Measurements from ENCODE around the gene IL1RAPL1.

Gene IL1RAPL1

GRCh38 chrX:28659269-28659668 lies 72.0 kb downstream of the IL1RAPL1 start:
- TF ChIP-seq OSR1 (CRISPR knock-in tag; IDR thresholded peaks at IDR 0.05) (no peak), BACH2 (CRISPR knock-in tag; IDR thresholded peaks at IDR 0.05; ENCODE audit: borderline replicate concordance) (no peak), ZFP30 (CRISPR knock-in tag; IDR thresholded peaks at IDR 0.05) (no peak), ZNF8 (CRISPR knock-in tag; IDR thresholded peaks at IDR 0.05) (no peak), CSDC2 (CRISPR knock-in tag; IDR thresholded peaks at IDR 0.05) (no peak), ARNTL (CRISPR knock-in tag; IDR thresholded peaks at IDR 0.05; ENCODE audit: borderline replicate concordance, low read depth) (no peak), GLIS3 (CRISPR knock-in tag; IDR thresholded peaks at IDR 0.05) (no peak), TSHZ2 (CRISPR knock-in tag; IDR thresholded peaks at IDR 0.05) (no peak), ZFP3 (CRISPR knock-in tag; IDR thresholded peaks at IDR 0.05) (no peak), ZC3H10 (CRISPR knock-in tag; IDR thresholded peaks at IDR 0.05) (no peak), ZNF70 (CRISPR knock-in tag; IDR thresholded peaks at IDR 0.05) (no peak), ESRRG (CRISPR knock-in tag; IDR thresholded peaks at IDR 0.05) (no peak), PATZ1 (CRISPR knock-in tag; IDR thresholded peaks at IDR 0.05; ENCODE audit: borderline replicate concordance) (no peak), PPARA (CRISPR knock-in tag; IDR thresholded peaks at IDR 0.05; ENCODE audit: borderline replicate concordance) (no peak), RARB (CRISPR knock-in tag; IDR thresholded peaks at IDR 0.05) (no peak), TOX (CRISPR knock-in tag; IDR thresholded peaks at IDR 0.05; ENCODE audit: borderline replicate concordance) (no peak), CREB5 (CRISPR knock-in tag; IDR thresholded peaks at IDR 0.05; ENCODE audit: low read depth) (no peak)
- no peak for ATAC-seq

GRCh38 chrX:28665778-28666177 lies 78.5 kb downstream of the IL1RAPL1 start:
- ATAC-seq: no peak

More at GRCh38 chrX:28665778-28666177, 78.5 kb downstream of the IL1RAPL1 start:
- no peak for TF ChIP-seq ZFP30 (CRISPR knock-in tag; IDR thresholded peaks at IDR 0.05)
- TF ChIP-seq POU6F1 (CRISPR knock-in tag; IDR thresholded peaks at IDR 0.05; ENCODE audit: borderline replicate concordance, low read depth): no peak
- TF ChIP-seq BACH2 (CRISPR knock-in tag; IDR thresholded peaks at IDR 0.05; ENCODE audit: borderline replicate concordance): no peak
- TF ChIP-seq TSHZ2 (CRISPR knock-in tag; IDR thresholded peaks at IDR 0.05): no peak
- TF ChIP-seq ZC3H10 (CRISPR knock-in tag; IDR thresholded peaks at IDR 0.05): no peak
- TF ChIP-seq ARNTL (CRISPR knock-in tag; IDR thresholded peaks at IDR 0.05; ENCODE audit: borderline replicate concordance, low read depth): no peak
- no peak for TF ChIP-seq SNAI2 (CRISPR knock-in tag; IDR thresholded peaks at IDR 0.05)
- TF ChIP-seq ZNF70 (CRISPR knock-in tag; IDR thresholded peaks at IDR 0.05): no peak
- no peak for TF ChIP-seq ZFP3 (CRISPR knock-in tag; IDR thresholded peaks at IDR 0.05)
- no peak for TF ChIP-seq TCF4 (CRISPR knock-in tag; IDR thresholded peaks at IDR 0.05; ENCODE audit: borderline replicate concordance)
- TF ChIP-seq PPARA (CRISPR knock-in tag; IDR thresholded peaks at IDR 0.05; ENCODE audit: borderline replicate concordance): no peak
- TF ChIP-seq CREB5 (CRISPR knock-in tag; IDR thresholded peaks at IDR 0.05; ENCODE audit: low read depth): no peak
- TF ChIP-seq CSRNP3 (CRISPR knock-in tag; IDR thresholded peaks at IDR 0.05): no peak
- TF ChIP-seq TOX (CRISPR knock-in tag; IDR thresholded peaks at IDR 0.05; ENCODE audit: borderline replicate concordance): no peak
- no peak for TF ChIP-seq RARB (CRISPR knock-in tag; IDR thresholded peaks at IDR 0.05)
- TF ChIP-seq ZNF565 (CRISPR knock-in tag; conservative IDR thresholded peaks at IDR 0.05; ENCODE audit: low read depth): no peak

Measured in SK-N-SH treated with all-trans-retinoic acid at 6 μM for 48 hours (cell line).